ENCODE measurements around the gene PLEKHM3. TPM values are rescaled to one million over a fixed set of nuclear protein-coding genes. Genes with fewer than 3 reads are reported as not detected.

PLEKHM3 gene
- total and polyA plus RNA-seq, 12 donors, result 9.5 to 39.6 (median 21.7) TPM

- H3K27ac ChIP-seq, result no peak overlapping the region
- no peaks in the 10 kb centered on the region for H3K27me3 ChIP-seq
- H3K9me3 ChIP-seq (replicated peaks in 1 of 3), result no peaks in the 10 kb centered on the region
- WGBS, 4 donors, result 77 to 82% (median 80%) methylated on average over 13 of the region's 13 CpGs
- intact Hi-C loops (cut with DNase I), result no loop called here
- H3K4me1 ChIP-seq (replicated peaks in 1 of 2), result peaks cover 9 to 13% of the 10 kb centered on the region in 2 donors
- DNase-seq, result peak in 3 of 7 donors; percentile 27 to 49 (median 38)
- H3K4me3 ChIP-seq, result no peak overlapping the region
- no peak for TF ChIP-seq CTCF (IDR thresholded peaks at IDR 0.05)
- no peak for TF ChIP-seq POLR2A (IDR thresholded peaks at IDR 0.05)
- peaks cover 0 to 6% of the 10 kb centered on the region in 2 donors for H3K36me3 ChIP-seq (replicated peaks in 1 of 2)
Measured at GRCh38 chr2:207772081-207772843, 253.1 kb downstream of the PLEKHM3 start.

GRCh38 chr2:207771421-207771820 is 253.9 kb downstream of the PLEKHM3 start:
- intact Hi-C loops (cut with DNase I), result no loop called here
- Histone ChIP-seq H3K27me3 (no peaks in the 10 kb centered on the region), H3K9me3 (replicated peaks in 1 of 3) (no peaks in the 10 kb centered on the region), H3K4me1 (replicated peaks in 1 of 2) (peaks cover 16 to 22% of the 10 kb centered on the region in 2 donors), H3K27ac (peak overlapping the region in 1 of 5 donors; percentile 37), H3K4me3 (peak overlapping the region in 1 of 4 donors; percentile 62), H3K36me3 (replicated peaks in 1 of 2) (peaks cover 0 to 14% of the 10 kb centered on the region in 2 donors)
- no peak for DNase-seq
- TF ChIP-seq POLR2A (IDR thresholded peaks at IDR 0.05), result no peak
- TF ChIP-seq CTCF (IDR thresholded peaks at IDR 0.05), result no peak
- WGBS, 4 donors, result 83 to 89% (median 84%) methylated on average over 14 of the region's 14 CpGs

Small RNA genes lying within 50 kb of the gene (small RNA-seq; reads per million reads assigned to genes)
- gene RNA5SP116 (0 reads per million in 2 donors), gene RNU6-360P (0 reads per million in 2 donors)

Other genes with a start within 250 kb of the PLEKHM3 start
- not detected for gene CRYGD, start 99.0 kb upstream of the PLEKHM3 start, total RNA-seq
- gene CRYGD, start 99.0 kb upstream of the PLEKHM3 start, polyA plus RNA-seq, result not detected
- not detected for gene CRYGC, start 104.3 kb upstream of the PLEKHM3 start, total RNA-seq
- gene CRYGC, start 104.3 kb upstream of the PLEKHM3 start, polyA plus RNA-seq, result not detected
- gene CRYGB, start 120.6 kb upstream of the PLEKHM3 start, total RNA-seq, result not detected
- not detected for gene CRYGB, start 120.6 kb upstream of the PLEKHM3 start, polyA plus RNA-seq
- not detected for gene CRYGA, start 138.1 kb upstream of the PLEKHM3 start, total RNA-seq
- gene CRYGA, start 138.1 kb upstream of the PLEKHM3 start, polyA plus RNA-seq, result not detected
- not detected for gene C2orf80, start 164.5 kb upstream of the PLEKHM3 start, total RNA-seq
- not detected for gene C2orf80, start 164.5 kb upstream of the PLEKHM3 start, polyA plus RNA-seq
- gene IDH1, start 229.5 kb upstream of the PLEKHM3 start, total RNA-seq, result 100 to 1,000 TPM; 337 to 937 (median 491) TPM
- 100 to 1,000 TPM in 2 of 3 donors, 10 to 100 TPM in 1; 82.8 to 525 (median 117) TPM for gene IDH1, start 229.5 kb upstream of the PLEKHM3 start, polyA plus RNA-seq
- 10 to 100 TPM; 15.4 to 36.5 (median 26.0) TPM for gene PIKFYVE, start 240.7 kb upstream of the PLEKHM3 start, total RNA-seq
- 10 to 100 TPM in 1 of 3 donors, 1 to 10 TPM in 2; 5.1 to 17.8 (median 7.4) TPM for gene PIKFYVE, start 240.7 kb upstream of the PLEKHM3 start, polyA plus RNA-seq

Data from adrenal gland (tissue), 12 donors.